ENCODE data around the gene BACH2.
"Not testable (repeated sequence)": the region's sequence is repeated elsewhere in the genome, so short reads cannot be mapped to it uniquely, and the experiment has no call there.

- not testable (repeated sequence) for TF ChIP-seq POLR2AphosphoS5, CTCF (IDR thresholded peaks at IDR 0.05)
Measured at GRCh38 chr6:90133664-90134063, 163.0 kb downstream of the BACH2 start.
